ENCODE measurements around the gene PARD3B.

Gene PARD3B

GRCh38 chr2:205077159-205077558, 531.9 kb downstream of the PARD3B start:
- DNase-seq, result no peak

- DNase-seq, result no peak
Observed at GRCh38 chr2:205078762-205079161, 533.5 kb downstream of the PARD3B start.

- DNase-seq, result no peak
Observed at GRCh38 chr2:205079173-205079572, 533.9 kb downstream of the PARD3B start.

GRCh38 chr2:205086662-205087061, 541.4 kb downstream of the PARD3B start:
- DNase-seq, result no peak

- no peak for DNase-seq
Observed at GRCh38 chr2:205087862-205088261, 542.6 kb downstream of the PARD3B start.

- DNase-seq, result no peak
Observed at GRCh38 chr2:205089958-205090357, 544.7 kb downstream of the PARD3B start.

- DNase-seq, result no peak
Observed at GRCh38 chr2:205091411-205091810, 546.1 kb downstream of the PARD3B start.

GRCh38 chr2:205094031-205094430, 548.8 kb downstream of the PARD3B start:
- DNase-seq, result no peak

GRCh38 chr2:205103699-205104098, 558.4 kb downstream of the PARD3B start:
- DNase-seq, result no peak

- no peak for DNase-seq
Observed at GRCh38 chr2:205107810-205108209, 562.5 kb downstream of the PARD3B start.

GRCh38 chr2:205115511-205115910, 570.2 kb downstream of the PARD3B start:
- no peak for DNase-seq

- DNase-seq, result no peak
Observed at GRCh38 chr2:205117125-205117524, 571.9 kb downstream of the PARD3B start.

GRCh38 chr2:205119136-205119535, 573.9 kb downstream of the PARD3B start:
- DNase-seq, result no peak

- DNase-seq, result no peak
Observed at GRCh38 chr2:205128726-205129125, 583.5 kb downstream of the PARD3B start.

- no peak for DNase-seq
Observed at GRCh38 chr2:205129531-205129930, 584.3 kb downstream of the PARD3B start.

- DNase-seq, result no peak
Observed at GRCh38 chr2:205130111-205130829, 585.0 kb downstream of the PARD3B start.

GRCh38 chr2:205133544-205133943, 588.3 kb downstream of the PARD3B start:
- DNase-seq, result no peak

GRCh38 chr2:205138735-205139134, 593.5 kb downstream of the PARD3B start:
- DNase-seq, result no peak

- no peak for DNase-seq
Observed at GRCh38 chr2:205139822-205140463, 594.7 kb downstream of the PARD3B start.

- no peak for DNase-seq
Observed at GRCh38 chr2:205141381-205141780, 596.1 kb downstream of the PARD3B start.

GRCh38 chr2:205145888-205146287, 600.6 kb downstream of the PARD3B start:
- no peak for DNase-seq

- DNase-seq, result no peak
Observed at GRCh38 chr2:205148755-205149154, 603.5 kb downstream of the PARD3B start.

GRCh38 chr2:205156457-205156856, 611.2 kb downstream of the PARD3B start:
- DNase-seq, result no peak

GRCh38 chr2:205158404-205158803, 613.1 kb downstream of the PARD3B start:
- no peak for DNase-seq
